H9 (cell line): ENCODE measurements around the gene USP6. TPM values are rescaled to one million over a fixed set of nuclear protein-coding genes. Genes with fewer than 3 reads are reported as not detected.

ENCODE experiments used
- DNase-seq: peaks from one replicate; pipeline ENCODE4 v3.0.0-alpha.2; 2017
- H2AFZ ChIP-seq: one replicate; pipeline ENCODE4 v1.6.1; 2013; ENCODE audit warnings: mild to moderate bottlenecking, low read length, control low read depth, moderate library complexity
- H2AK5ac ChIP-seq: 2 replicates; pipeline ENCODE4 v1.6.1; 2013; ENCODE audit warnings: low read length, control low read depth, mixed read lengths; ENCODE audit not compliant: insufficient read length
- H2BK120ac ChIP-seq: one replicate; pipeline ENCODE4 v1.6.1; 2013; ENCODE audit warnings: low read depth, mild to moderate bottlenecking, low read length, control low read depth, inconsistent platforms; ENCODE audit not compliant: poor library complexity, severe bottlenecking
- H2BK12ac ChIP-seq: 2 replicates; pipeline ENCODE4 v1.6.1; 2013; ENCODE audit warnings: low read length, control low read depth, mixed read lengths, low read depth; ENCODE audit not compliant: insufficient read length
- H2BK15ac ChIP-seq: 2 replicates; pipeline ENCODE4 v1.6.1; 2013; ENCODE audit warnings: low read depth, low read length, control low read depth
- H2BK20ac ChIP-seq: one replicate; pipeline ENCODE4 v1.6.1; 2013; ENCODE audit warnings: low read depth, mild to moderate bottlenecking, low read length, control low read depth, inconsistent platforms; ENCODE audit not compliant: poor library complexity, severe bottlenecking
- H2BK5ac ChIP-seq: 2 replicates; pipeline ENCODE4 v1.6.1; 2013; ENCODE audit warnings: low read length, control low read depth, mixed read lengths; ENCODE audit not compliant: insufficient read length
- H3K14ac ChIP-seq: 2 replicates; pipeline ENCODE4 v1.6.1; 2013; ENCODE audit warnings: low read length, control low read depth; ENCODE audit not compliant: insufficient read depth
- H3K18ac ChIP-seq: 2 replicates; pipeline ENCODE4 v1.6.1; 2013; ENCODE audit warnings: low read depth, mild to moderate bottlenecking, mixed read lengths, low read length, control low read depth; ENCODE audit not compliant: insufficient read length
- H3K23ac ChIP-seq: 2 replicates; pipeline ENCODE4 v1.6.1; 2013; ENCODE audit warnings: low read length, control low read depth, mixed read lengths, low read depth; ENCODE audit not compliant: insufficient read length
- H3K23me2 ChIP-seq: 2 replicates; pipeline ENCODE4 v1.6.1; 2013; ENCODE audit warnings: low read depth, mild to moderate bottlenecking, mixed read lengths, low read length, control low read depth; ENCODE audit not compliant: insufficient read length, poor library complexity, severe bottlenecking
- H3K27ac ChIP-seq: 2 replicates; pipeline ENCODE4 v1.5.1; 2013; ENCODE audit warnings: low read length, control low read depth, mixed read lengths, low read depth; ENCODE audit not compliant: insufficient read length
- H3K27me3 ChIP-seq: 2 replicates; pipeline ENCODE4 v1.6.1; 2013; ENCODE audit warnings: low read length, control low read depth, inconsistent platforms; ENCODE audit not compliant: insufficient read depth
- H3K4ac ChIP-seq: 2 replicates; pipeline ENCODE4 v1.6.1; 2013; ENCODE audit warnings: low read depth, mild to moderate bottlenecking, control low read depth, inconsistent platforms, low read length, moderate library complexity
- H3K4me1 ChIP-seq: 2 replicates; pipeline ENCODE4 v1.6.1; 2013; ENCODE audit warnings: low read length, control low read depth, inconsistent platforms; ENCODE audit not compliant: insufficient read depth
- H3K4me2 ChIP-seq: 2 replicates; pipeline ENCODE4 v1.6.1; 2013; ENCODE audit warnings: low read length, control low read depth, mixed read lengths; ENCODE audit not compliant: insufficient read length, insufficient read depth
- H3K56ac ChIP-seq: 2 replicates; pipeline ENCODE4 v1.6.1; 2013; ENCODE audit warnings: low read depth, mild to moderate bottlenecking, mixed read lengths, low read length, control low read depth; ENCODE audit not compliant: insufficient read length
- H3K79me1 ChIP-seq: 2 replicates; pipeline ENCODE4 v1.6.1; 2013; ENCODE audit warnings: low read depth, mild to moderate bottlenecking, moderate library complexity, low read length, control low read depth, inconsistent platforms; ENCODE audit not compliant: insufficient read depth, poor library complexity, severe bottlenecking
- H3K79me2 ChIP-seq: 2 replicates; pipeline ENCODE4 v1.6.1; 2013; ENCODE audit warnings: low read length, control low read depth, inconsistent platforms; ENCODE audit not compliant: insufficient read depth
- H3K9ac ChIP-seq: 2 replicates; pipeline ENCODE4 v1.6.1; 2013; ENCODE audit warnings: low read length, control low read depth, mixed read lengths; ENCODE audit not compliant: insufficient read length; ENCODE audit errors: extremely low read depth
- H3K9me3 ChIP-seq: one replicate; pipeline ENCODE4 v1.6.1; 2013; ENCODE audit warnings: low read depth, low read length, inconsistent platforms; ENCODE audit not compliant: control insufficient read depth
- H3T11ph ChIP-seq: one replicate; pipeline ENCODE4 v1.6.1; 2013; ENCODE audit warnings: mild to moderate bottlenecking, low read length, control low read depth, inconsistent platforms
- H4K20me1 ChIP-seq: one replicate; pipeline ENCODE4 v1.6.1; 2013; ENCODE audit not compliant: control insufficient read depth, insufficient read length, insufficient read depth
- H4K5ac ChIP-seq: 2 replicates; pipeline ENCODE4 v1.6.1; 2013; ENCODE audit warnings: low read depth, mild to moderate bottlenecking, mixed read lengths, low read length, control low read depth; ENCODE audit not compliant: insufficient read length
- H4K8ac ChIP-seq: replicated peaks from 2 replicates; pipeline ENCODE4 v1.6.1; 2013; ENCODE audit warnings: low read length, control low read depth, mixed read lengths, low read depth; ENCODE audit not compliant: insufficient read length
- H4K91ac ChIP-seq: 2 replicates; pipeline ENCODE4 v1.6.1; 2013; ENCODE audit warnings: low read depth, mild to moderate bottlenecking, moderate library complexity, mixed read lengths, low read length, control low read depth; ENCODE audit not compliant: insufficient read length
- H3K27ac Mint-ChIP-seq, 3 experiments: 2 replicates in 2 of 3; 3 replicates in 1 of 3; pipeline ENCODE4 v1.8.0; 2020 to 2021; ENCODE audit warnings: mixed read lengths in 3 of 3, mild to moderate bottlenecking in 1 of 3, moderate library complexity in 1 of 3
- H3K27me3 Mint-ChIP-seq: 2 replicates; pipeline ENCODE4 v1.8.0; 2021; ENCODE audit warnings: low read depth, mild to moderate bottlenecking, moderate library complexity, mixed read lengths
- H3K36me3 Mint-ChIP-seq, 3 experiments: 2 replicates in 2 of 3; 3 replicates in 1 of 3; pipeline ENCODE4 v1.8.0; 2020 to 2021; ENCODE audit warnings: low read depth in 3 of 3, mixed read lengths in 3 of 3; ENCODE audit not compliant: insufficient read depth in 1 of 3
- H3K4me1 Mint-ChIP-seq, 2 experiments: 2 replicates each; pipeline ENCODE4 v1.8.0; 2020; ENCODE audit warnings: mixed read lengths in 2 of 2
- H3K4me3 Mint-ChIP-seq, 2 experiments: 2 replicates in 1 of 2; 3 replicates in 1 of 2; pipeline ENCODE4 v1.8.0; 2020 to 2021; ENCODE audit warnings: mild to moderate bottlenecking in 2 of 2, mixed read lengths in 2 of 2, moderate library complexity in 1 of 2
- H3K9me3 Mint-ChIP-seq, 2 experiments: 2 replicates in 1 of 2; 3 replicates in 1 of 2; pipeline ENCODE4 v1.8.0; 2020; ENCODE audit warnings: mild to moderate bottlenecking in 2 of 2, mixed read lengths in 2 of 2, moderate library complexity in 1 of 2
- WGBS: extraction: QIAGEN DNeasy Blood & Tissue Kit; methylation state at CpG from one replicate; pipeline ENCODE4 v1.1.7; 2013; ENCODE audit warnings: missing lambda C conversion rate, low lambda C conversion rate, mixed read lengths; ENCODE audit not compliant: insufficient read length; ENCODE audit errors: extremely low coverage; 5-methylcytosine and 5-hydroxymethylcytosine counted together
- total RNA-seq: library from RNA; stranded (reverse); gene quantifications from 2 replicates; pipeline ENCODE4 v1.2.1, GENCODE V29; 2021
- TF ChIP-seq, protein P1 (sequence below): fragments of 200-600 bp; sonication (generic); conservative IDR thresholded peaks from 3 replicates; pipeline ENCODE4 v1.8.0; 2021; ENCODE audit warnings: antibody characterized with exemption, mild to moderate bottlenecking

USP6 gene
- total RNA-seq, 1 experiment from 2014 or later = 0.17 TPM

DNA sequence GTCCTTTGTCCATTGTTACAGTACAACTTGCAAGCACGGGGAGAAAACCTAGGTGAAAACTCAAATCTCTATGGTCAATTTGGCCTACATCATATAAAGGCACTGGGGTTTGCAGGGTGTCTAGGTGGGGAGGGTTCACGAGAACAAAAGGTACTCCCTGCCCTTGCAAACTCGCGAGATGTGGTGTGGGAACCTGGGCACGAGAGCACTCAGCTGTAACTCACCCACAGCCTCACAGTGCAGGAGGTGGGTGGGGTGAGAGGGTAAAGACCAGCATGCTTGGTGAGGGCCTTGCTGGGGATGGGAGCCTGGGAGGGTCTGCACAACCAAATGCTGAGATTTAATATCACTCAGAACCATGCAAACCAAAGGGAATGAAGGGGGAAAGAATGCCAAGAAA, 94.3 kb downstream of the USP6 start:
- no CpG with 5 or more reads among the region's 5 CpGs for WGBS
- H3K27me3 Mint-ChIP-seq = peaks cover 2% of the 10 kb centered on the region
- TF ChIP-seq, protein P1, sequence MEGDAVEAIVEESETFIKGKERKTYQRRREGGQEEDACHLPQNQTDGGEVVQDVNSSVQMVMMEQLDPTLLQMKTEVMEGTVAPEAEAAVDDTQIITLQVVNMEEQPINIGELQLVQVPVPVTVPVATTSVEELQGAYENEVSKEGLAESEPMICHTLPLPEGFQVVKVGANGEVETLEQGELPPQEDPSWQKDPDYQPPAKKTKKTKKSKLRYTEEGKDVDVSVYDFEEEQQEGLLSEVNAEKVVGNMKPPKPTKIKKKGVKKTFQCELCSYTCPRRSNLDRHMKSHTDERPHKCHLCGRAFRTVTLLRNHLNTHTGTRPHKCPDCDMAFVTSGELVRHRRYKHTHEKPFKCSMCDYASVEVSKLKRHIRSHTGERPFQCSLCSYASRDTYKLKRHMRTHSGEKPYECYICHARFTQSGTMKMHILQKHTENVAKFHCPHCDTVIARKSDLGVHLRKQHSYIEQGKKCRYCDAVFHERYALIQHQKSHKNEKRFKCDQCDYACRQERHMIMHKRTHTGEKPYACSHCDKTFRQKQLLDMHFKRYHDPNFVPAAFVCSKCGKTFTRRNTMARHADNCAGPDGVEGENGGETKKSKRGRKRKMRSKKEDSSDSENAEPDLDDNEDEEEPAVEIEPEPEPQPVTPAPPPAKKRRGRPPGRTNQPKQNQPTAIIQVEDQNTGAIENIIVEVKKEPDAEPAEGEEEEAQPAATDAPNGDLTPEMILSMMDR = no peak

More for the DNA sequence above, 94.3 kb downstream of the USP6 start:
- no peak overlapping the region for H2BK120ac ChIP-seq
- H4K8ac ChIP-seq = no peak overlapping the region
- no peak overlapping the region for H3K23ac ChIP-seq
- H2BK12ac ChIP-seq = no peak overlapping the region
- H3K9ac ChIP-seq = no peak overlapping the region
- no peak overlapping the region for H2AK5ac ChIP-seq
- no peak overlapping the region for H3K4me2 ChIP-seq
- H3K79me2 ChIP-seq = no peaks in the 10 kb centered on the region
- DNase-seq = no peak
- no peak overlapping the region for H3K14ac ChIP-seq
- no peaks in the 10 kb centered on the region for H3K27me3 ChIP-seq
- no peak overlapping the region for H3T11ph ChIP-seq
- H3K18ac ChIP-seq = no peak overlapping the region
- no peak overlapping the region for H4K5ac ChIP-seq
- no peak overlapping the region for H2BK15ac ChIP-seq
- no peaks in the 10 kb centered on the region for H3K9me3 Mint-ChIP-seq
- H3K56ac ChIP-seq = no peak overlapping the region
- H3K9me3 ChIP-seq = no peaks in the 10 kb centered on the region
- H3K4me3 Mint-ChIP-seq = no peak overlapping the region
- no peaks in the 10 kb centered on the region; a peak in 1 of 7 replicates for H3K36me3 Mint-ChIP-seq
- no peak overlapping the region for H4K91ac ChIP-seq
- H2BK5ac ChIP-seq = no peak overlapping the region
- no peak overlapping the region for H3K27ac ChIP-seq
- no peaks in the 10 kb centered on the region for H3K4me1 Mint-ChIP-seq
- H3K4me1 ChIP-seq = no peaks in the 10 kb centered on the region
- H3K4ac ChIP-seq = no peak overlapping the region
- H3K27ac Mint-ChIP-seq = no peak overlapping the region
- H3K23me2 ChIP-seq = no peaks in the 10 kb centered on the region
- H3K79me1 ChIP-seq = no peaks in the 10 kb centered on the region
- no peak overlapping the region for H2BK20ac ChIP-seq
- no peak overlapping the region for H2AFZ ChIP-seq
- H4K20me1 ChIP-seq = no peaks in the 10 kb centered on the region
